ES-I3 (cell line): Measurements from ENCODE around the gene PRIMA1.
A peak's percentile ranks its signal among the peaks of the same experiment; 100 is the strongest.

Source experiments
- H3K36me3 ChIP-seq: 2 replicates; pipeline ENCODE4 v1.6.1; 2013; ENCODE audit warnings: mild to moderate bottlenecking, low read length, control low read depth, moderate library complexity; ENCODE audit not compliant: insufficient read depth
- H3K4me1 ChIP-seq: 2 replicates; pipeline ENCODE4 v1.6.1; 2013; ENCODE audit warnings: mild to moderate bottlenecking, control low read depth, low read length; ENCODE audit not compliant: insufficient read depth
- H3K9ac ChIP-seq: 2 replicates; pipeline ENCODE4 v1.6.1; 2013; ENCODE audit warnings: low read depth, mild to moderate bottlenecking, low read length, moderate library complexity
- H3K9me3 ChIP-seq: 2 replicates; pipeline ENCODE4 v1.6.1; 2013; ENCODE audit warnings: mild to moderate bottlenecking, low read length, moderate library complexity; ENCODE audit not compliant: control insufficient read depth, insufficient read depth

The PRIMA1 gene

GRCh38 chr14:93787465-93788292, 606 bp downstream of the PRIMA1 start:
- H3K9ac ChIP-seq, result peak overlapping the region; percentile 64
- H3K9me3 ChIP-seq, result no peaks in the 10 kb centered on the region
- no peaks in the 10 kb centered on the region for H3K36me3 ChIP-seq
- H3K4me1 ChIP-seq, result no peaks in the 10 kb centered on the region

DNA sequence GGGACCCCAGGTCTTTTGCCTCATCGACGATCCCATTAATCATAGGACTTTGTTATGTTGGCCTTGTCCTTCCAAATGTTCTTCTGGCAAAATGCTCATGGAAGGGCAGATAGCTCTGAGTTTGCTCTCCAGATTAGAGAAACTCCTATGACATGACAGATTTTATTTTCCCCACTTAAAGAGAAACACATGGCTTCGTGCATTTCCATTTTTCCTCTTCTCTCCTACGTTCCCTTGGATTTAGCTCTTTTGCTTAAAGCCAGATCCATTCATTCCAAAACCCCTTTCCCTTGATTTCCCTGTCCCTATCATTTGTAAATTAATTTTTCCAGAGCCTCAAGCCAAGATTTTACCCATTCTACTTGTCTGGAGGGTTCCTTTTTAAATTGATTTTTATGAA, 2.9 kb downstream of the PRIMA1 start:
- H3K36me3 ChIP-seq, result no peaks in the 10 kb centered on the region
- H3K9me3 ChIP-seq, result no peaks in the 10 kb centered on the region
- no peak overlapping the region for H3K9ac ChIP-seq
- H3K4me1 ChIP-seq, result no peaks in the 10 kb centered on the region

DNA sequence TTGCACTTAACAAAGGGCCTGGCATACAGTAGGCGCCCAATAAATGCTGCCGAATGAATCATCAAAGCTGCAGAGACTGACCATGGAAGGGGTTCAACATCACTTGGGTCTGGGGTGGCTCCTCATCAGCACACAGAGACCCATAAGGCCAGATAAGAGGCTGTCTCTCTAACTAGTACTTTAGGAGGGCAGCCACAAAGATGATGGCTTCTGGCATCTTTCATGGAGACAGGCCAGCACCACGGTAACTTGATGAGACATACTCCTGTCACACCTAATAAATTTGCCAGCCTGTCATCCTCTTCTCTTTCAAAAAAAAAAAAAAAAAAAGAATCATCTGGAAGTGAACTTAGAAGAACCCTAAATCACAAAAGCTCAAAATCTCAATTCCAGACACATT, 3.4 kb downstream of the PRIMA1 start:
- H3K9me3 ChIP-seq, result no peaks in the 10 kb centered on the region
- no peaks in the 10 kb centered on the region for H3K36me3 ChIP-seq
- no peak overlapping the region for H3K9ac ChIP-seq
- no peaks in the 10 kb centered on the region for H3K4me1 ChIP-seq

GRCh38 chr14:93780813-93781400, 7.4 kb downstream of the PRIMA1 start:
- H3K4me1 ChIP-seq, result no peaks in the 10 kb centered on the region

DNA sequence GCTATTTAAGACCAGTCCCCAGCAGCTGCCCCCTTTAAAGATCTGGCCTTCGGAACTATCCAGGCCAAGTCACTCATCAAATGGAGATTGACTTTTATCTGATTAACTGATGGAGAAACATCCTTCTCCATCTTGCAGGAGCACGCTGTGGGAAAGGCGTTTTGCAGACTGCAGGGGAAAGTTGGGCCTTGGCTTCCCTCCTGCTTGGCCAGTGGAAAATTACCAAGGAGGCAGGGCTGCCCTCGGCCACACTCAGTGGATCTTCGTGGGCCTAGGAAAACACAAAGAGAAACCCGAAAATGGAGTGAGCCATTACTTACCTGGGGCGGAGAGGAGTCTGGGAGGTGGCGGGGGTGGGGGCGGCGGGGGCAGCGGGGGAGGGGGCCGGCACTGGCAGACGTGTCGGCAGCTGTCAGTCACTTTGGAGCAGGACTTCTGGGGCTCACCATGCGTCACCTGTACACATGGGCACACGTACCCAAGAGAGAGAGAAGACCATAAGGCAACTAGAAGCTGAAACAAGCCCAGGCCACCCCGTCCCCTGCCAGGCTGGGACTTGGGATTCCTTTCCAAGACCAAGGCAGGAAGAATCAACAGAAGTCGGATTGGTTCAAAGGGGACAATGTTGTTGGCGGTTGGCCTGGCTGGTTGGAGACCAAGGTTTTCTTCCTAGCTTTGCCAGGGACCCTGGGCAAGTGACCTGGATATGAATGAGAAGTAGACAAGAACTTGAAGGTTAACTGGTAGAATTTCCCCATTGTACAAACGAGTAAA, 9.2 kb downstream of the PRIMA1 start:
- no peaks in the 10 kb centered on the region for H3K4me1 ChIP-seq

More at GRCh38 chr14:93780813-93781400, 7.4 kb downstream of the PRIMA1 start:
- H3K9ac ChIP-seq, result no peak overlapping the region
- H3K36me3 ChIP-seq, result no peaks in the 10 kb centered on the region
- H3K9me3 ChIP-seq, result no peaks in the 10 kb centered on the region

DNA sequence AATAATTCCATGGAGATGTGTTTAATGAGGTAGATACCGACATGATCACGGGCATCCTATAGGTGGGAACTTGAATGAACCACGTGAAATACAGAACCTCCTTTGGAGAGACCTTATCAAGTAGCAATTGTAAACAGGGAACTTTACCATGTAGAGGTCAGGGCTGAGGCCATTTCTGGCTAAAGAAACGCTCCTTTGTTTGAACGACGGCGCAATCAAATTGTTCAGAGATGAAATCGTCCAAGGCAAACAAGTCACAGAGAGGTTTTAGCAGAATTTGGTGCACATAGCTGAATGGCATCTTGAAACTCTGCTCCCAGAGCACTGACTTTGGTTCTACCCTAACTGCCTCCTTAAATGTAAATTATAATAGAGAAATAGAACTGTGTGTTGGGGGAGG, 9.8 kb downstream of the PRIMA1 start:
- H3K9ac ChIP-seq, result no peak overlapping the region
- H3K9me3 ChIP-seq, result no peaks in the 10 kb centered on the region
- H3K36me3 ChIP-seq, result no peaks in the 10 kb centered on the region
- no peaks in the 10 kb centered on the region for H3K4me1 ChIP-seq

More for the DNA sequence above, 9.2 kb downstream of the PRIMA1 start:
- Histone ChIP-seq H3K9ac (no peak overlapping the region), H3K9me3 (no peaks in the 10 kb centered on the region), H3K36me3 (no peaks in the 10 kb centered on the region)

DNA sequence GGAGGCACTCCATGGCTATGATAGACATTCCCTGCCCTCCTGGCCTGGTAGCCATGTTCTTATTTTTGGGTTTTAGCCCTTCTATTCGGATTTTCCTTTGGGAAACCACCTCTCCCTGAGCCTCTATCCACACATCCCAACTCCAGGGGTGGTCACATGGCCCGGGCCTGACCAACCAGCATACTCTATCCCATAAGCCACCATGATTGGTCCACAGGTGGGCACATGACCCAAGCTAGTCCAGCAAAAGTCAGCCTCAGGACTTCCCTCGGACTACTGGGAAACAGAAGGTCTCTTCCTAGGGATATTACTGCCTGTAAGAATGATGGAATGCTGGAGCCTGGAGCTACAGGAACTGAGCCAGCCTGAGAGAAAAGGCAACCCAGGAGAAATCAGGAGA, 12.5 kb downstream of the PRIMA1 start:
- H3K4me1 ChIP-seq, result no peaks in the 10 kb centered on the region
- no peaks in the 10 kb centered on the region for H3K9me3 ChIP-seq
- H3K36me3 ChIP-seq, result no peaks in the 10 kb centered on the region
- no peak overlapping the region for H3K9ac ChIP-seq

GRCh38 chr14:93775158-93775557, 13.1 kb downstream of the PRIMA1 start:
- Histone ChIP-seq H3K9ac (no peak overlapping the region), H3K9me3 (no peaks in the 10 kb centered on the region), H3K36me3 (no peaks in the 10 kb centered on the region), H3K4me1 (no peaks in the 10 kb centered on the region)

DNA sequence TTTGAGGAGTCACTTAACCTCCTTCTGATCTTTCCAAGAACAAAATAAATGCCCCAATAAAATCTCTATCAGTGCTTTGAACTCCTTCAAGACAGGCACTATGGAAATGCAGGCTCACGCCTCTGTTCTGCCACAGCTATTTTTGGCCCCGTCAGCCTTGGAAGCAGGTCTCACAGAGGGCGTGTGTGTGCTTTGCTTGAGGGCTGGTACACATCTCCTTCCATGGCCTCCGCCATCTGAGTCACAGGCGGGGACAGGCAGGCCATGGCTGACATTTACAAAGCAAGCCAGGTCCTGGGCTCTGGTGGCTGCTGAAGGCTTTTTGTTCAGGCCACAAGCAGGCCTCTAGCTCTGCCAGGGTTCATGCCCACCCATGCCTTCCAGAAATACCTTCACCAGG, 16.0 kb downstream of the PRIMA1 start:
- no peak overlapping the region for H3K9ac ChIP-seq

GRCh38 chr14:93765970-93766369, 22.3 kb downstream of the PRIMA1 start:
- no peaks in the 10 kb centered on the region for H3K36me3 ChIP-seq
- H3K9me3 ChIP-seq, result no peaks in the 10 kb centered on the region
- no peak overlapping the region for H3K9ac ChIP-seq
- H3K4me1 ChIP-seq, result 0 out of 2 replicates have a peak, but pooled peaks cover 3% of the 10 kb centered on the region

More for the DNA sequence above, 16.0 kb downstream of the PRIMA1 start:
- no peaks in the 10 kb centered on the region for H3K4me1 ChIP-seq
- H3K9me3 ChIP-seq, result no peaks in the 10 kb centered on the region
- H3K36me3 ChIP-seq, result no peaks in the 10 kb centered on the region

GRCh38 chr14:93765155-93765554, 23.1 kb downstream of the PRIMA1 start:
- 0 out of 2 replicates have a peak, but pooled peaks cover 3% of the 10 kb centered on the region for H3K4me1 ChIP-seq
- H3K9me3 ChIP-seq, result no peaks in the 10 kb centered on the region
- H3K36me3 ChIP-seq, result no peaks in the 10 kb centered on the region
- no peak overlapping the region for H3K9ac ChIP-seq

GRCh38 chr14:93764211-93764659, 24.1 kb downstream of the PRIMA1 start:
- no peaks in the 10 kb centered on the region for H3K9me3 ChIP-seq
- 0 out of 2 replicates have a peak, but pooled peaks cover 3% of the 10 kb centered on the region for H3K4me1 ChIP-seq
- H3K36me3 ChIP-seq, result no peaks in the 10 kb centered on the region

GRCh38 chr14:93759719-93760307, 28.5 kb downstream of the PRIMA1 start:
- Histone ChIP-seq H3K4me1 (0 out of 2 replicates have a peak, but pooled peaks cover 3% of the 10 kb centered on the region), H3K9me3 (no peaks in the 10 kb centered on the region), H3K36me3 (no peaks in the 10 kb centered on the region), H3K9ac (no peak overlapping the region)

More at GRCh38 chr14:93764211-93764659, 24.1 kb downstream of the PRIMA1 start:
- H3K9ac ChIP-seq, result no peak overlapping the region

- Histone ChIP-seq H3K9me3 (no peaks in the 10 kb centered on the region), H3K36me3 (no peaks in the 10 kb centered on the region), H3K9ac (no peak overlapping the region), H3K4me1 (no peaks in the 10 kb centered on the region)
Measured at GRCh38 chr14:93757206-93757605, 31.1 kb downstream of the PRIMA1 start.
